Heart left ventricle (tissue), 16 donors: ENCODE data around the gene GREB1. TPM values are rescaled to one million over a fixed set of nuclear protein-coding genes. Genes with fewer than 3 reads are reported as not detected.

Experiments used
- ATAC-seq, 4 donors: fragments of 200-7000 bp; cut with Tn5 transposase; one replicate each; pipeline ENCODE4 v1.9.1; 2020 to 2022; ENCODE audit warnings: moderate library complexity in 4 of 4, mild to moderate bottlenecking in 3 of 4, moderate number of reproducible peaks in 1 of 4
- DNase-seq, 5 donors: peaks; one replicate each; pipeline ENCODE4 v3.0.0-alpha.2; 2020
- H3K27ac ChIP-seq, 12 donors: fragments of 200-600 bp; sonication (generic) in 4 of 12; one replicate each; pipeline versions ENCODE4 v1.5.0 to v1.8.0; 2016 to 2022; ENCODE audit warnings: mild to moderate bottlenecking in 2 of 12
- H3K27me3 ChIP-seq, 9 donors: fragments of 200-600 bp; sonication (generic) in 2 of 9; one replicate each; pipeline versions ENCODE4 v1.5.1 to v1.8.0; 2016 to 2022; ENCODE audit warnings: mild to moderate bottlenecking in 3 of 9
- H3K36me3 ChIP-seq, 9 donors: fragments of 200-600 bp; sonication (generic) in 2 of 9; one replicate each; pipeline versions ENCODE4 v1.5.0 to v1.8.0; 2018 to 2022; ENCODE audit warnings: mild to moderate bottlenecking in 2 of 9
- H3K4me1 ChIP-seq, 12 donors: fragments of 200-600 bp; sonication (generic) in 4 of 12; one replicate each; pipeline versions ENCODE4 v1.5.0 to v1.8.0; 2016 to 2022; ENCODE audit warnings: mild to moderate bottlenecking in 3 of 12
- H3K4me3 ChIP-seq, 12 donors: fragments of 200-600 bp; sonication (generic) in 4 of 12; one replicate each; pipeline versions ENCODE4 v1.5.0 to v1.8.0; 2017 to 2022; ENCODE audit warnings: mild to moderate bottlenecking in 9 of 12, moderate library complexity in 4 of 12
- H3K9me3 ChIP-seq, 12 donors: fragments of 200-600 bp; sonication (generic) in 4 of 12; one replicate each; pipeline versions ENCODE4 v1.5.0 to v1.8.0; 2016 to 2022; ENCODE audit warnings: mild to moderate bottlenecking in 1 of 12
- POLR2A ChIP-seq, 2 donors: fragments of 450-650 bp; IDR thresholded peaks; one replicate each; pipeline ENCODE4 v1.6.1; 2017; ENCODE audit warnings: antibody characterized with exemption in 2 of 2, mild to moderate bottlenecking in 2 of 2, moderate library complexity in 2 of 2
- WGBS, 4 donors: extraction: QIAGEN DNeasy Blood & Tissue Kit in 2 of 4; methylation state at CpG; one replicate each; pipeline versions ENCODE4 v1.1.5 to v1.1.7; 2013 to 2018; 5-methylcytosine and 5-hydroxymethylcytosine counted together
- intact Hi-C, 10 donors: fragments of 100-400 bp; cut with DNase I; formaldehyde crosslinking; loops; one replicate each; pipeline versions ENCODE4 v1.11.1 to v1.14.2; 2022
- polyA plus RNA-seq, 2 donors: library from polyadenylated mRNA; stranded (reverse); fragments of 200-250 nt; gene quantifications; one replicate each; pipeline ENCODE4 v1.2.3, GENCODE V29; 2013
- total RNA-seq, 9 donors: library from RNA; depleted of rRNA in 2 of 9; stranded (reverse); fragments of >200 nt in 2 of 9; fragmentation: NEBNext Ultra II Directional in 3 of 9; extraction: Animal tissue kit (Norgen Biotek cat#: 25700) in 3 of 9; gene quantifications; one replicate each; pipeline versions ENCODE4 v1.1.0 to v1.2.4, GENCODE V29; 2016 to 2023
- TF ChIP-seq, protein P1 (sequence below), 12 donors: fragments of 200-600 bp; sonication (generic) in 4 of 12; IDR thresholded peaks; one replicate each; pipeline versions ENCODE4 v1.5.0 to v1.8.0; 2018 to 2022; ENCODE audit warnings: antibody characterized with exemption in 12 of 12, mild to moderate bottlenecking in 5 of 12
- donor health status: ischemic (EF 13 %, LVEDD 7.1; RV severe dilation, severe dysfunction).
- donor health status: healthy with polysubstance abuse.
- donor health status: DM: no; HTN: yes; CAD: no.
- donor health status: DM: no; HTN: no; CAD: no.
- donor health status: ischemic (EF 25% LVEDD 6.9; RV normal size, moderate dysfunction).
- donor health status: ischemic (EF 25% LVEDD 5.7; RV mildly dilated, moderate dysfunction).
- donor health status: healthy.
- donor health status: DM: yes; HTN: yes; CAD: no.
- donor health status: ischemic (EF 35%, LVEDD 5.7; RV mildly dilated, moderate dysfunction).
- donor health status: nonischemic (EF 11% LVEDD 7.7; RV severe dilation, severe dysfunction).
- donor health status: DM: yes; HTN: yes; CAD: no.
- donor health status: PGD.
- donor health status: ischemic (EF 29% LVEDD 5.4; RV normal size, mild dysfunction).
- donor health status: nonischemic (EF 23%, LVEDD 6.1; RV moderate dilation, normal function).

GREB1 gene
- total and polyA plus RNA-seq, 11 donors, result 1.4 to 11.5 (median 5.6) TPM

DNA sequence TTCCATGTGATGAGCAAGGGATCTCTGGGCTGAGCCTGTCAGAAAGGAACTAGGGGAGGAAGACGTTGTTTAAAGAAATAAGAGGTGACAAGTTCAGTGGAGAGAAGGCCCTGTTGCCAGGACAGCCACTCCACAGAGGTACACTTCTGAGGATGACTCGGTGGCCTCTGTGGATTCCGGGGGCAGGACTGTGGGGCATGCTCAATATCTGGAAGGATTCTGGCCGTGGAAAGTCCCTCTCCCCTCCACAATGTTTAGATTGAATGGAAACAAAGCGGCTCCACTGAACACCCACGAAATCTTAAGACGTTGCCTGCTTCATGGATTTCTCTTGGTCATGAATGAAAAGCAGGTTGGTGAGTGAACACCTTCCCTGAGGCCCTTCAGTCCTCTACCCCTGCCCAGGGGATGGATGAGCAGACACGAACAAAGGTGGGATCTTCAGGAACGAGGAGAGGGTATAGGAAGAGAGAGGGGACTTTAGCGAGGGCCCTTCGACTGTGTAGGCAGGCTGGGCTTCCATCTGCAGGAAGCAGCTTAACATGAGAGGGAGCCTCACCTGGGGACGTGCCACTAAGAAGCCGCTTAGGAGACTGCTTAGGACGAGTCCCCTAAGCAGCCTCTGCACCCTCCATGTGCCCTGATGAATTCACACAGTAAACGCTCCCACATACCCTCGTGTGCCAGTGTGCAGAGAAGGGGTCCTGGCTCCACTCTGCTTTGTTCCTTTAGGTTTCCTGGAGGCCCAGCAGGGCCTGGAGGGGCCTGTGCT is 134.2 kb downstream of the GREB1 start:
- Histone ChIP-seq H3K4me3 (no peak overlapping the region), H3K9me3 (peaks cover 0 to 2% (median 0%) of the 10 kb centered on the region in 12 donors), H3K4me1 (peaks cover 0 to 11% (median 8%) of the 10 kb centered on the region in 12 donors), H3K36me3 (no peaks in the 10 kb centered on the region), H3K27ac (no peak overlapping the region), H3K27me3 (peaks cover 0 to 40% (median 0%) of the 10 kb centered on the region in 9 donors)
- intact Hi-C loops, result no loop called here
- WGBS, 4 donors, result 72 to 77% (median 74%) methylated on average over 15 to 16 of the region's 16 CpGs
- TF ChIP-seq, protein P1, sequence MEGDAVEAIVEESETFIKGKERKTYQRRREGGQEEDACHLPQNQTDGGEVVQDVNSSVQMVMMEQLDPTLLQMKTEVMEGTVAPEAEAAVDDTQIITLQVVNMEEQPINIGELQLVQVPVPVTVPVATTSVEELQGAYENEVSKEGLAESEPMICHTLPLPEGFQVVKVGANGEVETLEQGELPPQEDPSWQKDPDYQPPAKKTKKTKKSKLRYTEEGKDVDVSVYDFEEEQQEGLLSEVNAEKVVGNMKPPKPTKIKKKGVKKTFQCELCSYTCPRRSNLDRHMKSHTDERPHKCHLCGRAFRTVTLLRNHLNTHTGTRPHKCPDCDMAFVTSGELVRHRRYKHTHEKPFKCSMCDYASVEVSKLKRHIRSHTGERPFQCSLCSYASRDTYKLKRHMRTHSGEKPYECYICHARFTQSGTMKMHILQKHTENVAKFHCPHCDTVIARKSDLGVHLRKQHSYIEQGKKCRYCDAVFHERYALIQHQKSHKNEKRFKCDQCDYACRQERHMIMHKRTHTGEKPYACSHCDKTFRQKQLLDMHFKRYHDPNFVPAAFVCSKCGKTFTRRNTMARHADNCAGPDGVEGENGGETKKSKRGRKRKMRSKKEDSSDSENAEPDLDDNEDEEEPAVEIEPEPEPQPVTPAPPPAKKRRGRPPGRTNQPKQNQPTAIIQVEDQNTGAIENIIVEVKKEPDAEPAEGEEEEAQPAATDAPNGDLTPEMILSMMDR (IDR thresholded peaks at IDR 0.05), result no peak
- no peak for TF ChIP-seq POLR2A (IDR thresholded peaks at IDR 0.05)
- no peak for DNase-seq
- no peak for ATAC-seq

DNA sequence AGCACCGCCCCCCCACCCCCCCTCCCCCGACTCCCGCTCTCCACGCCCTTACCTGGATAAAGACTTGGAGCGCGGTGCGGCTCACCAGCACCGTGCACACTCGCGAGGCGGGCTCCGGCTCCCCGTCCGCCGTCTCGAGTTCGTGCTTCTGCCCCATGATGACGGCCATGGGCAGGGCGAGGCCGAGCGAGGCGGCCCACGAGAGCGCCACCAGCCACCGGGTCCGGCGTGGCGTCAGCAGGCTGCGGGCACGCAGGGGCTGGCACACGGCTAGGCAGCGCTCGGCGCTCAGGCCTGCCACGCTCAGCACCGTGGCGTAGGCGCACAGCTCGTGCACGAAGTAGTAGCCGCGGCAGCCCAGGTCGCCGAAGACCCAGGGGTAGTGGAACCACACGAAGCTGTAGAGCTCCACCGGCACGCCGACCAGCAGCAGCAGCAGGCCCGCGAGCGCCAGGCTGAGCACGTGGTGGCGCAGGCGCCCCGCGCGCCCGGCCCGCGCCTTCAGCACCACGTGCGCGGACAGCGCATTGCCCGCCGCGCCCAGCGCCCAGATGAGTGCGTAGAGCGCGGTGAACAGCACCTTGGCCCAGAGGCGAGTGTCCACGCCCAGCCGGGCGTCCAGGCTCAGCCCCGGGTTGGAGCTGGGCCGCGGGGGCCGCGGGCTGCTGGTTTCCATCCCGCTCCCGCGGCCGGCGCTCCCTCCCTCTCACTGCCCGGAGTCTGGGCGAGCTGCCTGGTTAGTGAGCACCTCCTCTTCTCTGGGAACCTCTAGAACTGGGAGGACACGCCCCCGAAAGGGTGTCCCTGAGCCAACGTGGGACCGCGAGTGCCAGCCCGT is 135.8 kb downstream of the GREB1 start, which contains the start of gene NTSR2:
NTSR2 (minus strand) TSS at position 742 of the 838 bp plus-strand sequence; CDS start at position 676, 66 bp downstream.
- H3K4me1 ChIP-seq, result peaks cover 0 to 11% (median 8%) of the 10 kb centered on the region in 12 donors
- peaks cover 0 to 38% (median 0%) of the 10 kb centered on the region in 9 donors for H3K27me3 ChIP-seq
- no peak for TF ChIP-seq POLR2A (IDR thresholded peaks at IDR 0.05)
- TF ChIP-seq, protein P1 (IDR thresholded peaks at IDR 0.05), result peak in 1 of 12 donors; percentile 17
- no peaks in the 10 kb centered on the region for H3K36me3 ChIP-seq
- H3K9me3 ChIP-seq, result no peaks in the 10 kb centered on the region
- intact Hi-C loops, result no loop called here
- peak within 1 kb of the TSS in 1 of 12 donors; percentile 4 for H3K27ac ChIP-seq
- peak; percentile 54 to 77 (median 68) for DNase-seq
- H3K4me3 ChIP-seq, result peak within 1 kb of the TSS in 2 of 12 donors; percentile 10 to 12
- ATAC-seq, result peak; percentile 87 to 97 (median 92)
- WGBS, 4 donors, result 15 to 30% (median 17%) methylated on average over 37 to 93 of the region's 93 CpGs

DNA sequence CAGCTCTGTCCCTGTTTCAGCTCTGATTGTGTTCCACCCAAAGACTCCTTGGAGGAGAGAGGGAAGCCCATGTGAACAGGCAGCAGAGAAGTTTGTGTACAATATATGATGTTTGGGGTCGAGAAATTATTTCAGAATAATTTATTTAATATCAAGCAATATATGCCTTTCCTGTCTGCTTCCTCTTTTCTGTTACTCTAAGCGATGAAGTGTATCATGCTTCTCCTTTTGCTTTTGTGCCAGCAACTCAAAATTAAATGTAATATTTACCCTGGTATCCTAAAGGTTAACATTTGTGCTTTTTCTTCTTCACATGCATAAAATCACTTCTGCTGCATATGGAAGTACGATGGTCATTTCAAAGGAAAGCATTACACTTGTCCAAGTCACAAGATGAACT is 138.6 kb downstream of the GREB1 start:
- ATAC-seq (no peak), DNase-seq (no peak)
- H3K36me3 ChIP-seq, result no peaks in the 10 kb centered on the region
- no peaks in the 10 kb centered on the region for H3K9me3 ChIP-seq
- no peak overlapping the region for H3K4me3 ChIP-seq
- peaks cover 0 to 15% (median 8%) of the 10 kb centered on the region in 12 donors for H3K4me1 ChIP-seq
- 61 to 72% (median 69%) methylated on average over 3 of the region's 3 CpGs for WGBS, 4 donors
- no peak overlapping the region for H3K27ac ChIP-seq
- peaks cover 0 to 41% (median 3%) of the 10 kb centered on the region in 9 donors for H3K27me3 ChIP-seq
- no peak for TF ChIP-seq POLR2A (IDR thresholded peaks at IDR 0.05)
- TF ChIP-seq, protein P1 (IDR thresholded peaks at IDR 0.05), result no peak
- intact Hi-C loops, result no loop called here

DNA sequence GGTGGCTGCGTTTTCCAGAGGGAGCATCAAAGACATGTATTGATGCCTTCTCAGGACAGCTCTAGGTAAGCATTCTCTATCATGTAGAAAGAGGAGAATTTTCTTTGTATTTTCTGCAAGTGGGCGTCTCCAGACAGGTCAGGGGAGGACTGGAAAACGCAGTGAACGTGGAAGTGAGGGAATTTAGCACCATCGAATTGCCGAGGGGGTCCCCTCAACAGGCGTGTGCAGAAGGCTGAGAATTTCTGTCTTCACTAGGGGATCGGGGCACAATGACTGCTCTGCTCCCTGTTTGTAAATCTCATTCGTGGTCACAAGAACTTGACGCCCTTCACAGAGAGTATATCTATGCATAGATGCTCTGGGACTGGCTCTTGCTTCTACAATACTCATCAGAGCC is 141.1 kb downstream of the GREB1 start:
- Histone ChIP-seq H3K27me3 (peaks cover 0 to 45% (median 3%) of the 10 kb centered on the region in 9 donors), H3K9me3 (no peaks in the 10 kb centered on the region), H3K27ac (no peak overlapping the region), H3K4me1 (peaks cover 0 to 11% (median 2%) of the 10 kb centered on the region in 12 donors), H3K4me3 (no peak overlapping the region), H3K36me3 (no peaks in the 10 kb centered on the region)
- WGBS, 4 donors, result 69 to 81% (median 75%) methylated on average over 10 of the region's 10 CpGs
- no peak for TF ChIP-seq POLR2A (IDR thresholded peaks at IDR 0.05)
- TF ChIP-seq, protein P1 (IDR thresholded peaks at IDR 0.05), result no peak
- DNase-seq, result no peak
- no peak for ATAC-seq
- intact Hi-C loops, result no loop called here
